Smooth muscle cell (in vitro differentiated cells): Measurements from ENCODE around the gene KCNA1. TPM values are rescaled to one million over a fixed set of nuclear protein-coding genes. Genes with fewer than 3 reads are reported as not detected.
A peak's percentile ranks its signal among the peaks of the same experiment; 100 is the strongest.

ENCODE experiments used
- DNase-seq: peaks from one replicate; lab custom pipeline; 2025; ENCODE audit not compliant: unreplicated experiment; lab: John Stamatoyannopoulos, UW
- H2AFZ ChIP-seq: fragments of 200-600 bp; sonication (generic); 2 replicates; pipeline ENCODE4 v1.6.0; 2016; ENCODE audit warnings: antibody characterized with exemption, low read depth, mild to moderate bottlenecking
- H3F3A ChIP-seq: fragments of 200-600 bp; sonication (generic); 2 replicates; pipeline ENCODE4 v1.6.0; 2017; ENCODE audit warnings: antibody characterized with exemption, low read depth
- H3K27ac ChIP-seq: fragments of 200-600 bp; sonication (generic); 2 replicates; pipeline ENCODE4 v1.5.1; 2016; ENCODE audit warnings: low read depth, mild to moderate bottlenecking
- H3K27me3 ChIP-seq: fragments of 200-600 bp; sonication (generic); 2 replicates; pipeline ENCODE4 v1.6.1; 2016; ENCODE audit warnings: low read depth, mild to moderate bottlenecking
- H3K36me3 ChIP-seq: fragments of 200-600 bp; sonication (generic); 2 replicates; pipeline ENCODE4 v1.5.1; 2016; ENCODE audit warnings: low read depth
- H3K4me1 ChIP-seq: fragments of 200-600 bp; sonication (generic); 2 replicates; pipeline ENCODE4 v1.5.1; 2016; ENCODE audit warnings: low read depth
- H3K4me2 ChIP-seq: fragments of 200-600 bp; sonication (generic); 2 replicates; pipeline ENCODE4 v1.6.0; 2016; ENCODE audit warnings: mild to moderate bottlenecking
- H3K4me3 ChIP-seq: fragments of 200-600 bp; sonication (generic); 2 replicates; pipeline ENCODE4 v1.5.1; 2016; ENCODE audit warnings: mild to moderate bottlenecking
- H3K79me2 ChIP-seq: fragments of 200-600 bp; sonication (generic); 2 replicates; pipeline ENCODE4 v1.6.0; 2016; ENCODE audit warnings: low read depth, mild to moderate bottlenecking
- H3K9ac ChIP-seq: fragments of 200-600 bp; sonication (generic); 2 replicates; pipeline ENCODE4 v1.6.0; 2016; ENCODE audit warnings: low read depth
- H3K9me3 ChIP-seq: fragments of 200-600 bp; sonication (generic); replicated peaks from 2 replicates; pipeline ENCODE4 v1.5.1; 2016; ENCODE audit warnings: low read depth
- H4K20me1 ChIP-seq: fragments of 200-600 bp; sonication (generic); 2 replicates; pipeline ENCODE4 v1.6.0; 2016; ENCODE audit warnings: low read depth
- WGBS: methylation state at CpG from one replicate; pipeline ENCODE4 v1.1.7; 2016; ENCODE audit warnings: low lambda C conversion rate; 5-methylcytosine and 5-hydroxymethylcytosine counted together
- polyA plus RNA-seq: library from polyadenylated mRNA; unstranded; fragments of >200 nt; fragmentation: Nextera tagmentation; extraction: Ambion mirVana; gene quantifications from 2 replicates; pipeline ENCODE4 v1.2.1, GENCODE V29; 2016
- total RNA-seq: library from RNA; depleted of rRNA; stranded (reverse); fragments of >200 nt; gene quantifications from 2 replicates; pipeline ENCODE4 v1.2.3, GENCODE V29; 2014
- TF ChIP-seq, protein P1 (sequence below): fragments of 200-600 bp; sonication (generic); IDR thresholded peaks from 2 replicates; pipeline ENCODE4 v1.5.1; 2017; ENCODE audit warnings: borderline replicate concordance, mild to moderate bottlenecking, antibody characterized with exemption; ENCODE audit not compliant: insufficient read depth, poor library complexity, severe bottlenecking

KCNA1 gene
- not detected in 2 replicates for total RNA-seq
- polyA plus RNA-seq: not detected in 2 replicates

DNA sequence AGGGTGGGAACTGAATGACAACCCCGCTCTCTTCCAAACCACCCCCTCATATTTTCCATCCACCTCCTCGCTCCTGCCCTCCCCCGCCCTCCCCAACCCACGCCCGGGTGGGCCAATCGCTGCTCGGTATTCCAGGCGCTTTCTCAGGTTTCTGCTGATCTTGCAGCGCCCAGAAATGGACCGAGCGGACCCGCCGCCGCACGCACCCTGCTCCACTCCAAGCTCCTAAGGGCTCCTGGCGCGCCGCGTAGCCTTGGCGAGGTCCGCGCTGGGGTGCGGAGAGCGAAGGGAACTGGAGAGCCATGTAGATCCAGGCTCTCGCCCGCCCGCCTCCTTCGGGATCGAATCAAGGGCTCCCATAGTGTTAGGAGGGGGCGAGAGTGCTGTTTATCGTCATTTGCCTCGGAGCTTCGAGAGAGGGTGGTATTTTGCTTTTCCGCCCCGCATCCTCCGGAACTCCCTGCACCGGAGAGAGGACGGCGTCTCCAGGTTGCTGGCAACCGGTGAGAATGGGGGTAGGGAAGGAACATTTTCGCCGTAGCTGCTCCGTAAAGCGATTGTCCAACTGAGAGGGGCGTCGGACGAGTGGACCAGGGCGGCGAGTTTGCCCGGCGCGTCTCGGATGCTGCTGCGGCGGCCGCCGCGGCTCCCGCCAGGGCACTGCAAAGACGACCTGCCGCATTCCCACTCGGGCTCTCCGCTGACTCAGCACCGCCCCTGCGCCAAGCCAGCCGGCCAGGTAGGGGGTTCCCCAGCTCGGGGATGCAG, at the start of gene KCNA1:
KCNA1 (plus strand) TSS at position 172 of the 768 bp plus-strand sequence. CDS start 1,474 bp downstream, outside the sequence.
- peaks cover 100% of the 10 kb centered on the region for H3K27me3 ChIP-seq
- peak within 1 kb of the TSS; percentile 85 for H3K4me2 ChIP-seq
- TF ChIP-seq, protein P1, sequence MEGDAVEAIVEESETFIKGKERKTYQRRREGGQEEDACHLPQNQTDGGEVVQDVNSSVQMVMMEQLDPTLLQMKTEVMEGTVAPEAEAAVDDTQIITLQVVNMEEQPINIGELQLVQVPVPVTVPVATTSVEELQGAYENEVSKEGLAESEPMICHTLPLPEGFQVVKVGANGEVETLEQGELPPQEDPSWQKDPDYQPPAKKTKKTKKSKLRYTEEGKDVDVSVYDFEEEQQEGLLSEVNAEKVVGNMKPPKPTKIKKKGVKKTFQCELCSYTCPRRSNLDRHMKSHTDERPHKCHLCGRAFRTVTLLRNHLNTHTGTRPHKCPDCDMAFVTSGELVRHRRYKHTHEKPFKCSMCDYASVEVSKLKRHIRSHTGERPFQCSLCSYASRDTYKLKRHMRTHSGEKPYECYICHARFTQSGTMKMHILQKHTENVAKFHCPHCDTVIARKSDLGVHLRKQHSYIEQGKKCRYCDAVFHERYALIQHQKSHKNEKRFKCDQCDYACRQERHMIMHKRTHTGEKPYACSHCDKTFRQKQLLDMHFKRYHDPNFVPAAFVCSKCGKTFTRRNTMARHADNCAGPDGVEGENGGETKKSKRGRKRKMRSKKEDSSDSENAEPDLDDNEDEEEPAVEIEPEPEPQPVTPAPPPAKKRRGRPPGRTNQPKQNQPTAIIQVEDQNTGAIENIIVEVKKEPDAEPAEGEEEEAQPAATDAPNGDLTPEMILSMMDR: no peak
- no peaks in the 10 kb centered on the region for H3K79me2 ChIP-seq
- H4K20me1 ChIP-seq: no peaks in the 10 kb centered on the region
- no peak for DNase-seq
- WGBS: 2% methylated on average over 67 of the region's 67 CpGs
- no peaks in the 10 kb centered on the region for H3F3A ChIP-seq
- no peak within 1 kb of the TSS for H3K27ac ChIP-seq
- peak within 1 kb of the TSS; percentile 58 for H2AFZ ChIP-seq
- no peaks in the 10 kb centered on the region for H3K36me3 ChIP-seq
- peak within 1 kb of the TSS; percentile 41 for H3K4me3 ChIP-seq
- no peak within 1 kb of the TSS for H3K9ac ChIP-seq
- no peaks in the 10 kb centered on the region for H3K9me3 ChIP-seq
- H3K4me1 ChIP-seq: peaks cover 15% of the 10 kb centered on the region

DNA sequence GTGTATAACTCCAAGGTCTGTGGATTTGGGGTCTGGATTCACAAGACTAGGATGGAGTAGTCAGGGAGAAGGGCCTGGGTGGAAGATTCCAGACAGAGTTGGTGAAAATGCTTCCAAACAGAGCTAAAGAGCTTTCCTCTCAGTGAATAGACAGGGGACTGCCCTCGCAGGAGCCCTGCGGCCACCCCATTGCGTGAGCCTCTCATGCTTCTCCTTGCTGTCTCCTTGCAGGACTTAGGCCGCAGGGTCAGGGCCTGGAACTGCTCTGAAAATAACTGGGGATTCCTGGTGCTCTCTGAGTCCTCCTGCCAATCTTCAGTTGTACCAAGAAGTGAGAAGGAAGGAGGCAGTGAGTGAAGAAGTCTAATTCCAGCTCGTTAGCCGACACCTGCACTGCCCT, 49.0 kb upstream of the KCNA1 start:
- TF ChIP-seq, protein P1: no peak
- Histone ChIP-seq H3K4me2 (no peak overlapping the region), H3K27me3 (peaks cover 67% of the 10 kb centered on the region), H3K9ac (no peak overlapping the region), H3K4me3 (no peak overlapping the region), H3K9me3 (no peaks in the 10 kb centered on the region), H3K4me1 (peaks cover 11% of the 10 kb centered on the region), H3K36me3 (no peaks in the 10 kb centered on the region), H3F3A (no peaks in the 10 kb centered on the region), H3K79me2 (no peaks in the 10 kb centered on the region), H3K27ac (no peak overlapping the region), H2AFZ (no peak overlapping the region), H4K20me1 (no peaks in the 10 kb centered on the region)
- 79% methylated on average over 6 of the region's 6 CpGs for WGBS
- DNase-seq: no peak

DNA sequence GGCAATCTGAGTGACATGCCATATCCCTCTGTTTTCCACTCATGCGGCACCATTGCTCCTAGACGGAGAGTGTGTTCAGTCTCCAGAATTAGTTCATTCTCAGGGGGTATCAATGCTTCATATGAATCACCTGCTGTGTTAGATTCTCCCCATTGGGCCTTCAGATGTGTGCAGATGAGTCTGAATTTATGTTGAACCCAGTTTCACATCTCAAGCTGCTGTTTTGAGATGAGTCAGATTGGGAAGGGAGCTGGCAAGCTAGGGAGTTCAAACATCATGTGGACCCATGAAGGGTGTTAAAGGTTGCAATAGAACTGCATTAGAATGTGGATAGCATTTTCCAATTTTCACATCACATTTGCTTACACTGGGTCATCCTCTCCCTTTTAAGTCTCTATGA, 46.9 kb upstream of the KCNA1 start:
- no peaks in the 10 kb centered on the region for H3K36me3 ChIP-seq
- DNase-seq: no peak
- no peak overlapping the region for H3K9ac ChIP-seq
- no peak overlapping the region for H3K27ac ChIP-seq
- H4K20me1 ChIP-seq: no peaks in the 10 kb centered on the region
- H3K27me3 ChIP-seq: peaks cover 63% of the 10 kb centered on the region
- H3K4me3 ChIP-seq: no peak overlapping the region
- H3K79me2 ChIP-seq: no peaks in the 10 kb centered on the region
- no peak overlapping the region for H3K4me2 ChIP-seq
- H3F3A ChIP-seq: no peaks in the 10 kb centered on the region
- no peaks in the 10 kb centered on the region for H3K9me3 ChIP-seq
- TF ChIP-seq, protein P1: no peak
- H2AFZ ChIP-seq: no peak overlapping the region
- 98% methylated on average over 2 of the region's 2 CpGs for WGBS
- peaks cover 11% of the 10 kb centered on the region for H3K4me1 ChIP-seq

DNA sequence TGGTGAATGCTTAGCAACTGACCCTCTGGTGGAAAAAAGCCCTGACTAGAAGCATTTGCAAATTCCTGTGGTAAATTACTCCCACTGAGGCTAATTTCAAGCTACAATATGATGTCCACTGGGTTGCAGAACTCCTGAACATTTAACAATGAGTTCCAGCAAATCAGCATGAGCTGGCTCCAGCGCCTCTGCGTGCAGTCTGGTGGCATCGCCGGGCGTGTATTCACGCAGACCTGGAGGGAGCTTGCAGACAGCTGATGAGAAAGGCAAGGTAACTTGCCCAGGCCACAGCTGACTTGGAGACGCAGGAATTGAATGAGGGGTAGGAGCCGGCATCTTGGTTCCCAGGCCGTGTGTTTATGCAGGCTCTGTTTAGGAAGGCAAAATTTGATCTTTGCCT, 45.1 kb upstream of the KCNA1 start:
- WGBS: 95% methylated on average over 9 of the region's 9 CpGs
- no peaks in the 10 kb centered on the region for H3K9me3 ChIP-seq
- no peak overlapping the region for H3K4me3 ChIP-seq
- H3K4me1 ChIP-seq: no peaks in the 10 kb centered on the region
- no peaks in the 10 kb centered on the region for H3F3A ChIP-seq
- no peaks in the 10 kb centered on the region for H3K79me2 ChIP-seq
- no peak for DNase-seq
- H4K20me1 ChIP-seq: no peaks in the 10 kb centered on the region
- no peaks in the 10 kb centered on the region for H3K36me3 ChIP-seq
- H2AFZ ChIP-seq: no peak overlapping the region
- no peak overlapping the region for H3K27ac ChIP-seq
- TF ChIP-seq, protein P1: no peak
- H3K27me3 ChIP-seq: peaks cover 54% of the 10 kb centered on the region
- H3K4me2 ChIP-seq: no peak overlapping the region
- H3K9ac ChIP-seq: no peak overlapping the region
